Spleen (tissue), 7 donors: ENCODE measurements around the gene CCNO.

Experiments
- POLR2A ChIP-seq, 3 donors: fragments of 450-650 bp; IDR thresholded peaks; one replicate each; pipeline ENCODE4 v1.5.1; 2017; ENCODE audit warnings: antibody characterized with exemption in 3 of 3, mild to moderate bottlenecking in 1 of 3
- POLR2AphosphoS5 ChIP-seq, 3 donors: sonication (generic); formaldehyde crosslinking; IDR thresholded peaks; one replicate each; pipeline ENCODE4 v1.5.1; 2017; ENCODE audit warnings: antibody characterized with exemption in 3 of 3
- TF ChIP-seq, protein P1 (sequence below), 11 experiments: fragments of 200-600 bp in 7 of 11; fragments of 450-650 bp in 4 of 11; sonication (generic) in 4 of 11; IDR thresholded peaks in 8 of 11; conservative IDR thresholded peaks in 3 of 11; 1 replicate in 7 of 11; 2 replicates in 4 of 11; pipeline versions ENCODE4 v1.4.0 to v1.8.0; 2016 to 2021; ENCODE audit warnings: antibody characterized with exemption in 11 of 11, inconsistent platforms in 4 of 11, mild to moderate bottlenecking in 1 of 11
- donor health status: DM: no; HTN: no; CAD: no; lungs with moderate emphysema.
- donor health status: DM: no; HTN: no; CAD: no.
- donor health status: DM: no; HTN: no; CAD: no.

DNA sequence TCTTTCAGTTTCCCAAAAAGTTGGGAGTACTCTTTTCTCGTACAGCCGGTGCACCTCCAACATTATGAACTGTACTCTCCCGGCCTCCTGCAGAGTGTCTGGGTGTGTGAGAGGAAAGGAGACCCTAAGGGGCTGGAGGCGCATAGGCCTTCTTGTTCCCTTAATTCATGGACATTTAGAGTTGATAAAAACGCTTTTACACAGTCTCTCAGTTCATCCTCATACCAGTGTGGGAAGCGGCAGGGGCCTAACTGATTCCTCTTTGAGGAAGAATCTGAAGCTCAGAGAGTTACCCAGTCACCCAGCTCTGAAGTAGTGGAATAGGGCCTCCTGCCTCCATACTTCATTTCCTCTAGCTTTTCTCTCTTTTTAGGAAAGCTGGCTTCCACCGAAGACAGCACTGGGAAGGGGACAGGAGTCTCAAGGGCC, 9.6 kb downstream of the CCNO start:
- TF ChIP-seq POLR2A (IDR thresholded peaks at IDR 0.05) (no peak), POLR2AphosphoS5 (IDR thresholded peaks at IDR 0.05) (no peak)
- TF ChIP-seq, protein P1, sequence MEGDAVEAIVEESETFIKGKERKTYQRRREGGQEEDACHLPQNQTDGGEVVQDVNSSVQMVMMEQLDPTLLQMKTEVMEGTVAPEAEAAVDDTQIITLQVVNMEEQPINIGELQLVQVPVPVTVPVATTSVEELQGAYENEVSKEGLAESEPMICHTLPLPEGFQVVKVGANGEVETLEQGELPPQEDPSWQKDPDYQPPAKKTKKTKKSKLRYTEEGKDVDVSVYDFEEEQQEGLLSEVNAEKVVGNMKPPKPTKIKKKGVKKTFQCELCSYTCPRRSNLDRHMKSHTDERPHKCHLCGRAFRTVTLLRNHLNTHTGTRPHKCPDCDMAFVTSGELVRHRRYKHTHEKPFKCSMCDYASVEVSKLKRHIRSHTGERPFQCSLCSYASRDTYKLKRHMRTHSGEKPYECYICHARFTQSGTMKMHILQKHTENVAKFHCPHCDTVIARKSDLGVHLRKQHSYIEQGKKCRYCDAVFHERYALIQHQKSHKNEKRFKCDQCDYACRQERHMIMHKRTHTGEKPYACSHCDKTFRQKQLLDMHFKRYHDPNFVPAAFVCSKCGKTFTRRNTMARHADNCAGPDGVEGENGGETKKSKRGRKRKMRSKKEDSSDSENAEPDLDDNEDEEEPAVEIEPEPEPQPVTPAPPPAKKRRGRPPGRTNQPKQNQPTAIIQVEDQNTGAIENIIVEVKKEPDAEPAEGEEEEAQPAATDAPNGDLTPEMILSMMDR (IDR thresholded peaks at IDR 0.05 in 8 of 11, conservative IDR thresholded peaks at IDR 0.05 in 3 of 11), result no peak
